NOMO-1 (cell line): ENCODE measurements around the gene ANKIB1.

Source experiments
- DNase-seq, 2 experiments: peaks; one replicate each; lab custom pipeline; 2025; ENCODE audit not compliant: unreplicated experiment in 2 of 2; lab: John Stamatoyannopoulos, UW

ANKIB1 gene

GRCh38 chr7:92266415-92267241 is 20.9 kb downstream of the ANKIB1 start:
- no peak for DNase-seq

- DNase-seq, result no peak
Measured at GRCh38 chr7:92268921-92269320, 23.1 kb downstream of the ANKIB1 start.

- DNase-seq, result no peak
Measured at GRCh38 chr7:92275327-92275726, 29.6 kb downstream of the ANKIB1 start.

GRCh38 chr7:92276460-92276864 is 30.7 kb downstream of the ANKIB1 start:
- DNase-seq, result peak; percentile 41 to 61

- DNase-seq, result no peak
Measured at GRCh38 chr7:92279396-92280031, 33.7 kb downstream of the ANKIB1 start.

GRCh38 chr7:92281031-92281430 is 35.3 kb downstream of the ANKIB1 start:
- no peak for DNase-seq

- no peak for DNase-seq
Measured at GRCh38 chr7:92282221-92282814, 36.5 kb downstream of the ANKIB1 start.

- DNase-seq, result no peak
Measured at GRCh38 chr7:92282930-92283329, 37.2 kb downstream of the ANKIB1 start.

- DNase-seq, result no peak
Measured at GRCh38 chr7:92289321-92289720, 43.5 kb downstream of the ANKIB1 start.

GRCh38 chr7:92292981-92293380 is 47.2 kb downstream of the ANKIB1 start:
- DNase-seq, result no peak

- DNase-seq, result no peak
Measured at GRCh38 chr7:92293896-92294590, 48.3 kb downstream of the ANKIB1 start.

GRCh38 chr7:92295391-92295790 is 49.6 kb downstream of the ANKIB1 start:
- DNase-seq, result no peak

- no peak for DNase-seq
Measured at GRCh38 chr7:92296235-92296634, 50.5 kb downstream of the ANKIB1 start.

- DNase-seq, result no peak
Measured at GRCh38 chr7:92296880-92297445, 51.2 kb downstream of the ANKIB1 start.

- DNase-seq, result no peak
Measured at GRCh38 chr7:92297736-92298135, 52.0 kb downstream of the ANKIB1 start.

GRCh38 chr7:92303761-92304160 is 58.0 kb downstream of the ANKIB1 start:
- DNase-seq, result no peak

GRCh38 chr7:92304406-92304893 is 58.7 kb downstream of the ANKIB1 start:
- no peak for DNase-seq

GRCh38 chr7:92306153-92306552 is 60.4 kb downstream of the ANKIB1 start:
- no peak for DNase-seq

GRCh38 chr7:92313055-92313454 is 67.3 kb downstream of the ANKIB1 start:
- no peak for DNase-seq

GRCh38 chr7:92319243-92319642 is 73.5 kb downstream of the ANKIB1 start:
- no peak for DNase-seq

- DNase-seq, result no peak
Measured at GRCh38 chr7:92325173-92325572, 79.4 kb downstream of the ANKIB1 start.
